Esophagus squamous epithelium (tissue), 4 donors: ENCODE data around the gene TOP2A.

Experiments
- POLR2A ChIP-seq, 4 donors: fragments of 450-650 bp; IDR thresholded peaks; one replicate each; pipeline ENCODE4 v1.6.1; 2017; ENCODE audit warnings: antibody characterized with exemption in 4 of 4, mild to moderate bottlenecking in 4 of 4, moderate library complexity in 3 of 4
- TF ChIP-seq, protein P1 (sequence below), 6 experiments: fragments of 450-650 bp in 4 of 6; fragments of 200-600 bp in 2 of 6; sonication (generic) in 2 of 6; IDR thresholded peaks; one replicate each; pipeline ENCODE4 v1.5.1; 2016 to 2019; ENCODE audit warnings: antibody characterized with exemption in 6 of 6, mild to moderate bottlenecking in 4 of 6, moderate library complexity in 4 of 6

DNA sequence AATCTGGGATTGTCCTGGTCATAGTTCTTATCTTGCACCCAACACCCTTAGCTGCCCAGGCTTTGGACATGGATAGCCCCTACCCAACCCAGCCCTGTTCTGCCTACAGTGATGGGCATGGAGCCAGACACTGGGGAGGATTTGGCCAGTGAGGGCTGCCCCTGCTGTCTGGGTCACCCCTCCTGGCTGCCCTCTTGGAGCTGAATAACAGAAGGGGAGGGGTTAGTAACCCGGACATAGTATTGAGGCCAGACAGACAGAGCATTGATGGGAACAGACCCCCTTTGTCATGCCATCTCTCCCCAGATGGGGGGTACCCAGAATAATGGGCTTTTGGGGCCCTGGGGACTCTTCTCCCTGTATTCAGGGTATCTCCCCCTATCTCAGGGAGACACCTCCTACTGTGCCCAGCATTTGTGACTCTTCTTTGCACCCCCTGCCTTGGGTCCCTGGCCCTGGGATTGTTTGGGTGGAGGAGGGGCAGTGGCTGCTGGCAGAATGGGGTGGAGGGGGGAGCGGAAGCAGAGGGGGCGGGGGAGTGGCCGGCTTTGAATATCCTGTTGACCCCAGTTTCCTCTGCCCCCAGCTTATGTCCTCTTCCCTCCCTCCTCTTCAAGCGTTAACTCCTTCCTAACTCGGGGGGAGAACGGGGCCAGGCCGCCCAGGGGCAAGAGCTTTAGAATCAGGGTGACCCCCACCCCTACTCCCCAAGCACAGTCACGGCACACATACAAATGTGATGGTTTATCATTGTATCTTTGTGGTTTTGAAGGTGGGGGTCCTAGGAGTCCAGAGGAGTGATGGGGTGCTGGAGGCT lies 70.2 kb downstream of the TOP2A start:
- TF ChIP-seq, protein P1, sequence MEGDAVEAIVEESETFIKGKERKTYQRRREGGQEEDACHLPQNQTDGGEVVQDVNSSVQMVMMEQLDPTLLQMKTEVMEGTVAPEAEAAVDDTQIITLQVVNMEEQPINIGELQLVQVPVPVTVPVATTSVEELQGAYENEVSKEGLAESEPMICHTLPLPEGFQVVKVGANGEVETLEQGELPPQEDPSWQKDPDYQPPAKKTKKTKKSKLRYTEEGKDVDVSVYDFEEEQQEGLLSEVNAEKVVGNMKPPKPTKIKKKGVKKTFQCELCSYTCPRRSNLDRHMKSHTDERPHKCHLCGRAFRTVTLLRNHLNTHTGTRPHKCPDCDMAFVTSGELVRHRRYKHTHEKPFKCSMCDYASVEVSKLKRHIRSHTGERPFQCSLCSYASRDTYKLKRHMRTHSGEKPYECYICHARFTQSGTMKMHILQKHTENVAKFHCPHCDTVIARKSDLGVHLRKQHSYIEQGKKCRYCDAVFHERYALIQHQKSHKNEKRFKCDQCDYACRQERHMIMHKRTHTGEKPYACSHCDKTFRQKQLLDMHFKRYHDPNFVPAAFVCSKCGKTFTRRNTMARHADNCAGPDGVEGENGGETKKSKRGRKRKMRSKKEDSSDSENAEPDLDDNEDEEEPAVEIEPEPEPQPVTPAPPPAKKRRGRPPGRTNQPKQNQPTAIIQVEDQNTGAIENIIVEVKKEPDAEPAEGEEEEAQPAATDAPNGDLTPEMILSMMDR (IDR thresholded peaks at IDR 0.05): no peak
- TF ChIP-seq POLR2A (IDR thresholded peaks at IDR 0.05): no peak
